Measurements from ENCODE around the gene CFL1.
A peak's percentile ranks its signal among the peaks of the same experiment; 100 is the strongest.
"Not testable (repeated sequence)": the region's sequence is repeated elsewhere in the genome, so short reads cannot be mapped to it uniquely, and the experiment has no call there.

Gene CFL1

GRCh38 chr11:65856689-65857499 is 1.1 kb downstream of the CFL1 start:
- peak; percentile 77 for DNase-seq (ENCODE audit: low read depth)

DNA sequence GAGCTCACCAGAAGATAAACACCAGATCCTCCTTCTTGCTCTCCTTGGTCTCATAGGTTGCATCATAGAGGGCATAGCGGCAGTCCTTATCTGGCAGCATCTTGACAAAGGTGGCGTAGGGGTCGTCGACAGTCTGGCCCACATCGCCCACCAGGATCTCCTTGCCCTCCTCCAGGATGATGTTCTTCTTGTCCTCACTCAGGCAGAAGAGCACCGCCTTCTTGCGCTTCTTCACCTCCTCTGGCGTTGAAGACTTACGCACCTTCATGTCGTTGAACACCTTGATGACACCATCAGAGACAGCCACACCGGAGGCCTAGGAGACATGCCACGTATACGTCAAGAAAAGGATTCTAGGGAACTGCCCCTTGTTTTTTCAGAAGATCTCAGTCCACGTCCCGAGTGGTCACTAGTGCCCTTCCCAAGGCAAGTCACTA is 2.0 kb downstream of the CFL1 start:
- DNase-seq (ENCODE audit: low read depth): no peak

GRCh38 chr11:65854852-65855837 is 2.8 kb downstream of the CFL1 start:
- DNase-seq (ENCODE audit: low read depth): no peak

DNA sequence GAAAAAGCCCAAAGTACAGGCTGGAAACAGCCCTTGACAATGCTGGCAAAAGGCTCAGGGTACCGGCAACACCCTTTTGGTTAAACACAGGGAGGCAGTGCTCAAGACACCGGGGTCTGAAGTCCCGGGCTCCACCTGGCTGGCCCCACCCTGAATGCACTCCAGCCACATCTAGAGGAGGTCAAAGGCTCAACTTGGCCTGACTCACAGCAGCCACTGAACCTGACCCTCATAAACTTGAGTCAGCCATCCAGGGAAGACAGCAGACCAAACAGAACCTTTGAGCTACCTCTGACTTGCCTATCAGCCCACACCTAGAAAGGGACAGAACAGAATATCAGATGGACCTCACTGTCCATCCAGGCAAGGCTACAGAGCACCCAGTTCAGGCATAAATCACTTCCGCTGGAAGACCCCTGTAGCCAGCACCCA is 3.8 kb downstream of the CFL1 start:
- no peak for DNase-seq (ENCODE audit: low read depth)

- no peak for DNase-seq (ENCODE audit: low read depth)
Measured at GRCh38 chr11:65853246-65853979, 4.6 kb downstream of the CFL1 start.

DNA sequence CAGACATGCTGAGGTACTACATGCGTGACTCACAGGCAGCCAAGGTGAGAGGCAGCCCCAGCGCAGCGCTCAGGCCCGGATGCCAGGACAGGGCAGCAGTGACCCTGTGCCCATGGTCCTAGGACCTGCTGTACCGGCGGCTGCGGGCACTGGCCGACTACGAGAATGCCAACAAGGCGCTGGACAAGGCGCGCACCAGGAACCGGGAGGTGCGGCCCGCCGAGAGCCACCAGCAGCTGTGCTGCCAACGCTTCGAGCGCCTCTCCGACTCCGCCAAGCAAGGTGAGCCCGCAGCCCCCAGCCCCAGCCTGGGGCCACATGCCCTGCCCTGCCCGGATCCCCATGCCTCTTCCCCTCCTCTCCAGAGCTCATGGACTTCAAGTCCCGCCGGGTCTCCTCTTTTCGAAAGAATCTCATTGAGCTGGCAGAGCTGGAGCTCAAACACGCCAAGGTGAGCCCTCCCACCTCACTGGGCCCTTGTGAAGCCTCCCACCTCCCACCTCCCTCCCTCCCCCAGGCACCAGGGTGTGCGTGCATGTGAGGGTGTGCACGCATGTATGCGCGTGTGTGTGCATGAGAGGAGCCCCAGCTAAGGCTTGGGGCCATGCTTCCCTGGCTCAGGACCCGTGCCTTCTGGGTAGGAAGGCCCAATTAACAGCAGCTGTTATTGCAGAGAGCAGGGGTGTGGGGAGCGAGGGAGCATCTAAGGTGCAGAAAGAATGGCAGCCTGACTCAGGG is 5.3 kb downstream of the CFL1 start:
- no peak for DNase-seq (ENCODE audit: low read depth)

DNA sequence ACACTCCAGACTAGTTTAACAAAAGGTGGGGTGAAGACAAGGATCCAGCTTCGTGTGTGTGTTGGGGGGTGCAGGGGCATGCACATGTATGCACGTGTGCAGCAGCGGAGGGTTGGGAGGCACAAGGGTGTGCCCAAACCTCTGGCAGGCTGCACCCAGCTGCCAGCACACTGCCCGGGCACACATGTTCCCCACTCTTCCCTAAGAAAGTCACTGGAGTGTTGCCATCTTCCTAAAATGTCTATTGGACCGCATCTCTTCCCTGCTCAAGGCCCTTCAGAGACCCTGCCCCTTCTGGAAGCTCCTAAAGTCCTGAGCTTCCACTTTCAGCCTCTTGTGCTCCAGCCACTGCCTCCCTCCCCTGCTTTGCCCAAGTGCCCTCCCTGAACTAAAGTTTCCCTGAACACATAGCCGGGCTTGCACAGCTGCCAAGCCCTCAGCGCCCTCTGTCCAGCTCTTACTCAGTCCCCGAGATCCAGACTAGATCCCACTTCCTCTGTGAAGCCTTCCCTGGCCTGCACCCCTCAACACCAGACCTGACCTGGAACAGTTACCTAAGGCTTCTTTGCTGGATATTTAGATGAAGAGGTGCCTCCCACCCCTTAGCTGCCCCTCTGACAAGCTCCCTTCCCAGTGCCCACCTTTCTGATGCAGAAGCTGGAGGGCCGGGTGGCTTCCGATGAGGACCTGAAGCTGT is 6.0 kb downstream of the CFL1 start:
- no peak for DNase-seq (ENCODE audit: low read depth)

GRCh38 chr11:65851083-65851579 is 6.8 kb downstream of the CFL1 start:
- DNase-seq (ENCODE audit: low read depth): no peak

- no peak for DNase-seq (ENCODE audit: low read depth)
Measured at GRCh38 chr11:65850217-65851082, 7.5 kb downstream of the CFL1 start.

- DNase-seq (ENCODE audit: low read depth): no peak
Measured at GRCh38 chr11:65849771-65850216, 8.2 kb downstream of the CFL1 start.

DNA sequence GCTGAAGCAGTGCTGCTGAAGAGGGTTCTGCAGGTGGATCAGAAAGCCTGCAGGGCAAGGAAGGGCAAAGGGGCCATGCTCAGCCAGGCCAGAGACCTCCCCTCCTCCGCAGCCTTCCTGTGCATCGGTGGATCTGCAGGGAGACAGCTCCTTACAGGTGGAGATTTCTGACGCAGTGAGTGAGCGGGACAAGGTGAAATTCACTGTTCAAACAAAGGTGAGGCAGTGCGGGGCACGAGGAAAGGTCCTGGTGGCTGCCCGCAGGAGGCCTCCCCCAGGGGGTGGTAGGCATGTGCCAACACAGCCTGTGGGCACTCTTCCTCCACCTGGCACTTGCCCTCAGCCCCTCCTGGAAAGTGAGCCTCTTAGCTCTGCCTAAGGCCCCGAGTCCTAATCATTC is 8.6 kb downstream of the CFL1 start:
- no peak for DNase-seq (ENCODE audit: low read depth)

DNA sequence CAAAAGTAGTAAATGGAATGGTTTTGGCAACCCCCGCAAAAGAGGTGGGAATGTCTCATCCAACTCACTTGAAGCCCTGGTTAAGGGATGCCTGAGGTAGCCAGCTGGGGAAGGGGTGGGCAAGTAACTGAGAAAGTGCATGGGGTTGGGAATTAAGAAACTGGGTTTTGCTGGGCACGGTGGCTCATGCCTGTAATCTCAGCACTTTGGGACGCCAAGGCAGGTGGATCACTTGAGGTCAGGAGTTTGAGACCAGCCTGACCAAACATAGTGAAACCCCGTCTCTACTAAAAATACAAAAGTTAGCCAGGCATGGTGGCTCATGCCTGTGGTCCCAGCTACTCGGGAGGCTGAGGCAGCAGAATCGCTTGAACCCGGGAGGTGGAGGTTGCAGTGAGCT is 9.3 kb downstream of the CFL1 start:
- DNase-seq (ENCODE audit: low read depth): not testable (repeated sequence)

DNA sequence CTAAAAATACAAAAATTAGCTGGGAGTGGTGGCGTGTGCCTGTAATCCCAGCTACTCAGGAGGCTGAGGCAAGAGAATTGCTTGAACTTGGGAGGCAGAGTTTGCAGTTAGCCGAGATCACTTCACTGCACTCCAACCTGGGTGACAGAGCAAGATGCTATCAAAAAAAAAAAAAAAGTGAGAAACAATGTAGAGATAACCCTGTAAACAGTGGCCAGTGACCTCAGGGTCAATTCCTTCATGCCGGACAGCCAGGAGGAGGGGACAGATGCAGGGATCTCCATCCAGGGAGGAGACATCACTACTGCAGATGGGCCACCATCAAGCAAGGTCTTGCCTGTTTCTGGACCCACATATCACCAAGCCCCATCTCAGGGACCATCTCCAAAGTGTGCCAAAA is 10.2 kb downstream of the CFL1 start:
- no peak for DNase-seq (ENCODE audit: low read depth)

DNA sequence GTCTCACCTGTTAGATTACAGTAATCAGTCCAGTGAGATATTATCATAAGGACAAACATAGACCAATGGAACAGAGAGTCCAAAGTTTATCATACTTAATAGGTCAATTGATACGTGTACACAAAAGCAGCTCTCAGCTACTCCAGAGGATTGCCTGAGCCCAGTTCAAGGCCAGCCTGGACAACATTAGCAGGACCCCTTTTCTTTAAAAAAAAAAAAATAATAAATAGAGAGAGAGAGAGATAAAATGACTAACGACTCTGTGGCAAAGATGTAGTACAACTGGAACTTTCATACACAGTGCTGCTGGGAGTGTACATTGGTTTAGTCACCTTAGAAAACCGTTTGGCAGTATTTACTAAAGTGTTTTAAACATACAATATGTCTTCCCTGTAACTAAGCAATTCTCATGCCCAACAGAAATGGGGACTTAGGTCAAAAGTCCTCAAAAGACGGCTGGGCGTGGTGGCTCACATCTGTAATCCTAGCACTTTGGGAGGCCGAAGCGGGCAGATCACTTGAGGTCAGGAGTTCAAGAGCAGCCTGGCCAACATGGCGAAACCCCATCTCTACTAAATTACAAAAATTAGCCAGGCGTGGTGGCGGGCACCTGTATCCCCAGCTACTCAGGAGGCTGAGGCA is 13.6 kb downstream of the CFL1 start:
- no peak for DNase-seq (ENCODE audit: low read depth)

- DNase-seq (ENCODE audit: low read depth): no peak
Measured at GRCh38 chr11:65843811-65844210, 14.2 kb downstream of the CFL1 start.

GRCh38 chr11:65842144-65842543 is 15.8 kb downstream of the CFL1 start:
- DNase-seq (ENCODE audit: low read depth): no peak

- no peak for DNase-seq (ENCODE audit: low read depth)
Measured at GRCh38 chr11:65834202-65834601, 23.8 kb downstream of the CFL1 start.

DNA sequence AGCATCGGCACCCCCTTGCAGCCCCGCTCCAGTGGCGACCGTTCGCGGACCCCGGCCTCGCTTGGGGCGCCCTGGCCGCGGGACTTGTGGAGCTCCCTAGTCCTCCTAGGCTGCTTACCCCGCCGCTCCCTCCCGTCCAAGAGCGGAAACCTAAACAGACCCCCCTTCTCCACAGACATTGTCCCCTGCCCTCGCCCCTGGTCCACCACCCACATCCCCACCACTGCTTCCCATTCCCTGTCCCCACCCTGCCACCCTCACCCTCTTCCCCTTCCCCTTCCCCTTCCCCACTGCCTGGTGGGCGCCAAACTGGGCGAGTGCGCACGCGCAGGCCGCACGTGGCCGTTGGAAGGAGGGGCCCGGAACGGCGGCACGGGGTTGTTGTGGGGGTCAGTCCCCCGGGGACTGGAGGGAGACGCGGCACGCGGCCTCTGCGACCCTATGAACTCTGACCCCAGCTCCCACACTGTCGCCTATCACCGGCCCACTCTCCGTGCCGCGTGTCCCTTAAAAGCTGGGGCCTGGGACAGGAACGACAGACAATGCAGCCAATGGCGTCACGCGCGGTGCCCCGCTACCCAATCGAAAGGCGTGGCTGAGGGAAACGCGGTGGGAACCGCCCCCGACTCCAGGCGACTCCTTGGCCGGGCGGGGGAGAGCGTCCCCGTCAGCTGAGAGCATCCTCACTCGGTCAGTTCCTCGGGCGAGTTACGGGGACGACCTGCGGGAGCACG is 24.5 kb downstream of the CFL1 start, which contains the start of gene SNX32:
Gene SNX32 (plus strand): TSS at position 667 of the 734 bp plus-strand sequence. CDS start 103 bp downstream, outside the sequence.
- peak; percentile 92 for DNase-seq (ENCODE audit: low read depth)
